HepG2 (cell line): ENCODE data around the gene HIC1. TPM values are rescaled to one million over a fixed set of nuclear protein-coding genes. Genes with fewer than 3 reads are reported as not detected.

ENCODE experiments used
- ATF7-NPFF ChIP-seq: sonication (generic); formaldehyde crosslinking; IDR thresholded peaks from 2 replicates; pipeline ENCODE4 v1.8.1; 2023; ENCODE audit warnings: mild to moderate bottlenecking, low read depth, missing genetic modification reagents, moderate library complexity
- HNF1A ChIP-seq, 2 experiments: sonication (generic) in 1 of 2; formaldehyde crosslinking in 1 of 2; IDR thresholded peaks; 2 replicates each; pipeline versions ENCODE4 v1.4.0 to v1.6.1; 2016 to 2020; ENCODE audit warnings: borderline replicate concordance in 1 of 2, low read depth in 1 of 2, mild to moderate bottlenecking in 1 of 2, missing genetic modification reagents in 1 of 2
- RXRB ChIP-seq: IDR thresholded peaks from 2 replicates; pipeline ENCODE4 v1.6.1; 2016; ENCODE audit warnings: borderline replicate concordance, missing genetic modification reagents, missing compliant biosample characterization
- TGIF2 ChIP-seq: IDR thresholded peaks from 2 replicates; pipeline ENCODE4 v1.6.1; 2016; ENCODE audit warnings: control low read depth, missing compliant biosample characterization
- ZBTB43 ChIP-seq: sonication (generic); formaldehyde crosslinking; conservative IDR thresholded peaks from 2 replicates; pipeline ENCODE4 v1.4.0; 2020; ENCODE audit warnings: missing genetic modification reagents
- ZMAT3 ChIP-seq: sonication (generic); formaldehyde crosslinking; conservative IDR thresholded peaks from 2 replicates; pipeline ENCODE4 v1.7.0; 2021; ENCODE audit warnings: missing genetic modification reagents
- ZNF18 ChIP-seq: sonication (generic); formaldehyde crosslinking; IDR thresholded peaks from 2 replicates; pipeline ENCODE4 v1.8.0; 2022; ENCODE audit warnings: mild to moderate bottlenecking, missing genetic modification reagents; ENCODE audit not compliant: insufficient replicate concordance
- ZNF260 ChIP-seq: sonication (generic); formaldehyde crosslinking; IDR thresholded peaks from 2 replicates; pipeline ENCODE4 v1.4.0; 2020; ENCODE audit warnings: missing genetic modification reagents, low read depth, mild to moderate bottlenecking, borderline replicate concordance
- ZNF546 ChIP-seq: sonication (generic); formaldehyde crosslinking; conservative IDR thresholded peaks from 2 replicates; pipeline ENCODE4 v1.8.1; 2023; ENCODE audit warnings: mild to moderate bottlenecking, missing genetic modification reagents
- ZNF570 ChIP-seq: sonication (generic); formaldehyde crosslinking; IDR thresholded peaks from 2 replicates; pipeline ENCODE4 v1.4.0; 2020; ENCODE audit warnings: mild to moderate bottlenecking, missing genetic modification reagents, borderline replicate concordance
- ZNF660 ChIP-seq: sonication (generic); formaldehyde crosslinking; IDR thresholded peaks from 2 replicates; pipeline ENCODE4 v1.5.1; 2020; ENCODE audit warnings: mild to moderate bottlenecking, low read depth, missing genetic modification reagents, borderline replicate concordance
- ZNF766 ChIP-seq: sonication (generic); formaldehyde crosslinking; IDR thresholded peaks from 2 replicates; pipeline ENCODE4 v1.5.0; 2020; ENCODE audit warnings: missing genetic modification reagents, borderline replicate concordance
- polyA plus RNA-seq, 8 experiments: library from polyadenylated mRNA; depleted of rRNA in 3 of 8; stranded (reverse) in 7 of 8; unstranded in 1 of 8; fragments of >200 nt; fragmentation: Illumina TruSeq in 4 of 8; extraction: Trizol in 4 of 8; gene quantifications; 2 replicates each; pipeline versions ENCODE4 v1.2.1 to v1.2.3, GENCODE V29; 2011 to 2016; ENCODE audit warnings: low read depth in 4 of 8, missing spikeins in 1 of 8, mixed read lengths in 1 of 8; ENCODE audit not compliant: insufficient read depth in 1 of 8
- total RNA-seq, 5 experiments: library from RNA; depleted of rRNA; stranded (reverse); fragments of >200 nt; fragmentation: Illumina TruSeq; extraction: Trizol; gene quantifications; 2 replicates each; pipeline ENCODE4 v1.2.3, GENCODE V29; 2016; ENCODE audit warnings: low read depth in 1 of 5
- TF ChIP-seq, protein P1 (sequence below): sonication (generic); formaldehyde crosslinking; IDR thresholded peaks from 2 replicates; pipeline ENCODE4 v1.8.1; 2023; ENCODE audit warnings: missing genetic modification reagents, inconsistent platforms, borderline replicate concordance
- TF ChIP-seq, protein P2 (sequence below): sonication (generic); formaldehyde crosslinking; IDR thresholded peaks from 2 replicates; pipeline ENCODE4 v1.4.0; 2020; ENCODE audit warnings: missing genetic modification reagents, borderline replicate concordance

Gene HIC1
- total and polyA plus RNA-seq, 2 of the 13 experiments (the other 11 are each of a cell fraction or from before 2014, with no cell fraction given), result 0.04 to 0.31 TPM

DNA sequence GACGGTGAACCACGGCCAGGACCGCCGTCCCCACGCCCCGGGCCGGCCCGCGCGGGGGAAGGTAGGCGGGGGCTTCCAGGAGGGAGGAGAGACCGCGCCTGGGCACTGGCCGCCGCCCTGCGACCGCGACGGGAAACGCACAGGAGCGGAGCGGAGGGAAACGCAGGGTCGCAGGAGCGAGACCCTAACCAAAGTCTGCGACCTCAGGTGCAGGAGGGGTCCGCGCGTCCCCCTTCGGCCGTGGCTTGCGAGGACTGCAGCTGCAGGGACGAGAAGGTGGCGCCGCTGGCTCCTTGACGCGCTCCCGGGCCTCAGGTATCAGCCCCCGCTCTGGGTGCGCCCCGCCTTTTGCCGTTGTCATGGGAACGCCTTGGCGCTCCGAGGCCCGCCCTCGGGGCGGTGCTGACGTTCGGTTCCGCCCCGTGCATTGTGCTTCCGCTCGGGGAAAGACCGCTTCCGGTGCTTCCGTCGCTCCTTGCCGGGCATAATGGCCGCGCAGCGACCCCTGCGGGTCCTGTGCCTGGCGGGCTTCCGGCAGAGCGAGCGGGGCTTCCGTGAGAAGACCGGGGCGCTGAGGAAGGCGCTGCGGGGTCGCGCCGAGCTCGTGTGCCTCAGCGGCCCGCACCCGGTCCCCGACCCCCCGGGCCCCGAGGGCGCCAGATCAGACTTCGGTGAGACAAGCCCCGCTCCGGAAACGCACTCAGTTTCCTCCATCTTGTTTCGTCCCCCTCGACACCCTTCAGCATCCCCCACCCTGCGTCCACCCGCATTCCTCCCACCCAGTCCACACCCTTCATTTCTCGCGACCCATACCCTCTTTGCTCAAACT, 13.1 kb upstream of the HIC1 start, which contains the start of gene OVCA2 (continued):
- TF ChIP-seq ZNF260 (CRISPR knock-in tag), result no peak
- no peak for TF ChIP-seq HNF1A (IDR thresholded peaks at IDR 0.05; ENCODE audit: low read depth)
- TF ChIP-seq HNF1A (CRISPR knock-in tag; IDR thresholded peaks at IDR 0.05; ENCODE audit: borderline replicate concordance), result peak; percentile 51; the same call in 1 of the 2 replicates
- no peak for TF ChIP-seq ZNF18 (CRISPR knock-in tag)
- TF ChIP-seq, protein P1, sequence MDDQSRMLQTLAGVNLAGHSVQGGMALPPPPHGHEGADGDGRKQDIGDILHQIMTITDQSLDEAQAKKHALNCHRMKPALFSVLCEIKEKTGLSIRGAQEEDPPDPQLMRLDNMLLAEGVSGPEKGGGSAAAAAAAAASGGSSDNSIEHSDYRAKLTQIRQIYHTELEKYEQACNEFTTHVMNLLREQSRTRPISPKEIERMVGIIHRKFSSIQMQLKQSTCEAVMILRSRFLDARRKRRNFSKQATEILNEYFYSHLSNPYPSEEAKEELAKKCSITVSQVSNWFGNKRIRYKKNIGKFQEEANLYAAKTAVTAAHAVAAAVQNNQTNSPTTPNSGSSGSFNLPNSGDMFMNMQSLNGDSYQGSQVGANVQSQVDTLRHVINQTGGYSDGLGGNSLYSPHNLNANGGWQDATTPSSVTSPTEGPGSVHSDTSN (CRISPR knock-in tag), result no peak
- peak; percentile 72; the same call in 1 of the 2 replicates for TF ChIP-seq ZNF766 (CRISPR knock-in tag)
- TF ChIP-seq ZMAT3 (CRISPR knock-in tag), result no peak
- TF ChIP-seq, protein P2, sequence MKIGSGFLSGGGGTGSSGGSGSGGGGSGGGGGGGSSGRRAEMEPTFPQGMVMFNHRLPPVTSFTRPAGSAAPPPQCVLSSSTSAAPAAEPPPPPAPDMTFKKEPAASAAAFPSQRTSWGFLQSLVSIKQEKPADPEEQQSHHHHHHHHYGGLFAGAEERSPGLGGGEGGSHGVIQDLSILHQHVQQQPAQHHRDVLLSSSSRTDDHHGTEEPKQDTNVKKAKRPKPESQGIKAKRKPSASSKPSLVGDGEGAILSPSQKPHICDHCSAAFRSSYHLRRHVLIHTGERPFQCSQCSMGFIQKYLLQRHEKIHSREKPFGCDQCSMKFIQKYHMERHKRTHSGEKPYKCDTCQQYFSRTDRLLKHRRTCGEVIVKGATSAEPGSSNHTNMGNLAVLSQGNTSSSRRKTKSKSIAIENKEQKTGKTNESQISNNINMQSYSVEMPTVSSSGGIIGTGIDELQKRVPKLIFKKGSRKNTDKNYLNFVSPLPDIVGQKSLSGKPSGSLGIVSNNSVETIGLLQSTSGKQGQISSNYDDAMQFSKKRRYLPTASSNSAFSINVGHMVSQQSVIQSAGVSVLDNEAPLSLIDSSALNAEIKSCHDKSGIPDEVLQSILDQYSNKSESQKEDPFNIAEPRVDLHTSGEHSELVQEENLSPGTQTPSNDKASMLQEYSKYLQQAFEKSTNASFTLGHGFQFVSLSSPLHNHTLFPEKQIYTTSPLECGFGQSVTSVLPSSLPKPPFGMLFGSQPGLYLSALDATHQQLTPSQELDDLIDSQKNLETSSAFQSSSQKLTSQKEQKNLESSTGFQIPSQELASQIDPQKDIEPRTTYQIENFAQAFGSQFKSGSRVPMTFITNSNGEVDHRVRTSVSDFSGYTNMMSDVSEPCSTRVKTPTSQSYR, result no peak
- TF ChIP-seq RXRB (CRISPR knock-in tag), result peak; percentile 46; the same call in 1 of the 2 replicates
- no peak; the same call in 1 of the 2 replicates for TF ChIP-seq ZBTB43 (CRISPR knock-in tag)
- peak; percentile 76; the same call in 1 of the 2 replicates for TF ChIP-seq ATF7-NPFF (CRISPR knock-in tag)
- no peak for TF ChIP-seq ZNF570 (CRISPR knock-in tag)
- no peak for TF ChIP-seq ZNF660
- TF ChIP-seq TGIF2 (CRISPR knock-in tag), result 0 out of 2 replicates have a peak, but pooled peaks have one; percentile 48
- peak; percentile 45; the same call in 1 of the 2 replicates for TF ChIP-seq ZNF546 (CRISPR knock-in tag)
